ENCODE results near the gene GGT5.

GGT5 gene

GRCh38 chr22:24171822-24172221 lies 73.1 kb downstream of the GGT5 start:
- H3K27ac ChIP-seq, result no peak overlapping the region

GRCh38 chr22:24170632-24171031 lies 74.2 kb downstream of the GGT5 start:
- TF ChIP-seq CTCF (conservative IDR thresholded peaks at IDR 0.05), result no peak
- no peak overlapping the region for H3K27ac ChIP-seq

More at GRCh38 chr22:24171822-24172221, 73.1 kb downstream of the GGT5 start:
- TF ChIP-seq CTCF (conservative IDR thresholded peaks at IDR 0.05), result no peak

GRCh38 chr22:24170188-24170587 lies 74.7 kb downstream of the GGT5 start:
- no peak for TF ChIP-seq CTCF (conservative IDR thresholded peaks at IDR 0.05)

More at GRCh38 chr22:24170188-24170587, 74.7 kb downstream of the GGT5 start:
- no peak overlapping the region for H3K27ac ChIP-seq
